NOMO-1 treated with dmso at 0.1 percent for 144 hours (cell line): Measurements from ENCODE around the gene KLC1.

Source experiments
- DNase-seq: peaks from one replicate; lab custom pipeline; 2025; ENCODE audit not compliant: unreplicated experiment; lab: John Stamatoyannopoulos, UW

Gene KLC1

GRCh38 chr14:103716091-103716801, 87.2 kb downstream of the KLC1 start:
- no peak for DNase-seq

DNA sequence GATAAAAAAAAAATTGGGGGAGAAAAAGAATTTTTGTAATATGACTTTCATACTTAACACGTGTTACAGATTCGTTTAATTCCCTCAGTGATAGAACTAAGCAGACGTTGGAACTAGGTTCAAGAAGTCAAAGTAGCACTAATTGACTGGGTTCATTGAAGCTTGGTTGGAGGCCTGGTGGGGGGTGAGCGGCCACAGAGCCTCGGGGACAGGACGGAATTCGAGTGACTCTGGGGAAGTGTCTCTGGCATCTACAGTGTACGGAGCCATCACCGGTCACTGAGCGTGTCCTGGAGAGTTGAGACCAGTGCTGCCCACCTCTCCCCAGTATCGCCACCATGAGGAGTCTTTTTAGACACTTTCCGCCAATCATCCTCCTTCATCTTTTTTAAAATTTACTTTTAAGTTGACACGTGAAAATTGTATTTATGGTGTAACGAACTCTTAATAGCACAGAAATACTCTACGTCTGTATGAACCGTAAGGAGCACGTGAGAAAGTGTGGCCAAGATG, 87.9 kb downstream of the KLC1 start:
- no peak for DNase-seq

- DNase-seq: no peak
Observed at GRCh38 chr14:103718572-103718971, 89.6 kb downstream of the KLC1 start.

DNA sequence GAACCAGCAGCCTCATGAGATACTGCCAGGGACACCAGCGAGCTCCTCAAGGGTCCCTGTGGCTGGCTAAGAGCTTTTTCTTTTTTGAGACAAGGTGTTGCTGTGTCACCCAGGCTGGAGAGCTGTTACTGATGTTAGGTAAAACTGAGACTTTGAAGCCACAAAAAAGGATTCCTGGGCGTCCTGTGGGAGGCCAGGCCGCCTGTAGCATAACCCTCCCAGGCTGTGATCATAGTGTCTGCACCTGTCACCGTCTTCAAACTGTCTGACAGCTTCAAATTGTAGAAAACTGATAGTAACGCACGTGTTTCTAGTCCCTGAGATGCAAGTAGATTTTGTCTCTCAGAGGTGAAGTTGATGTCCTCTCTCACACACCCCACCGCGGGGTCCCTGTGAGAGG, 90.7 kb downstream of the KLC1 start:
- no peak for DNase-seq

DNA sequence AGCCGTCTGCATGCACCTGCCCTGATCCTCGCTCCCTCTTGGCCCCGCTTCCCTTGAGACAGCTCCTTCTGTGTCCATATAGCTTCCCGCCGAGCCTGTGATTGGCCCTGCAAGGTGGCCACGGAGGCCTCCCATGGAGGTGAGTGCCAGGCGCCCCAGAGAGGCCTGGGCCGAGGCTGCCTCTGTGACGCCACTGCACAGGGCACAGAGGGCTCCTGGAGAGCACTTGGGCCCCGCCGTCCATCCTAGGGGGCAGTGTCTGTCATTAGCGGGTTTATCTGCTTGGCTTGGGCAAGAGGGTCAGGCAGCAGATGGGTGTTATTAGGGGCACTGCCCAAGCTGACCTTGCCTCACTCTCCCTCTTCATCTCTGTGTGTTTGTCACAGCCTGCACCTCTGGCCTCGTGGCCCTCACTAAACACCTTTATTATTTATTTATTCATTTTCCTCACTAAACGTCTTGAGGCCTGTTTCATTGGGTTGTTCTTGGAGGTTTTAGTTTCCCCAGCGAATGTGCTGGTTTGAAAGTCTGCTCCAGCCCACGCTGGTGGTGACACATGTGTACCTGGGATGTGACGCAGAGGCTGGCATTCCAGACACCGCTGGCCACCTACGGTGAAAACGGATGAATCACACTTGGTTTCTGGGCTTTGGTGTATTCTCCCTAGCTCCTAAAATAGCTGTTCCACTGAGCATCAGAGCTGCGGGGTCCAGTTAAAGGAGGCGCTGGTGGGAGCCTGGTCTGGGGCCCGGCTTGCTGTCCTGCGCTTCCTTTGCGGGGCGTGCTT, 92.5 kb downstream of the KLC1 start:
- no peak for DNase-seq

GRCh38 chr14:103723748-103724081, 94.7 kb downstream of the KLC1 start:
- DNase-seq: no peak

GRCh38 chr14:103724116-103724515, 95.1 kb downstream of the KLC1 start:
- no peak for DNase-seq

DNA sequence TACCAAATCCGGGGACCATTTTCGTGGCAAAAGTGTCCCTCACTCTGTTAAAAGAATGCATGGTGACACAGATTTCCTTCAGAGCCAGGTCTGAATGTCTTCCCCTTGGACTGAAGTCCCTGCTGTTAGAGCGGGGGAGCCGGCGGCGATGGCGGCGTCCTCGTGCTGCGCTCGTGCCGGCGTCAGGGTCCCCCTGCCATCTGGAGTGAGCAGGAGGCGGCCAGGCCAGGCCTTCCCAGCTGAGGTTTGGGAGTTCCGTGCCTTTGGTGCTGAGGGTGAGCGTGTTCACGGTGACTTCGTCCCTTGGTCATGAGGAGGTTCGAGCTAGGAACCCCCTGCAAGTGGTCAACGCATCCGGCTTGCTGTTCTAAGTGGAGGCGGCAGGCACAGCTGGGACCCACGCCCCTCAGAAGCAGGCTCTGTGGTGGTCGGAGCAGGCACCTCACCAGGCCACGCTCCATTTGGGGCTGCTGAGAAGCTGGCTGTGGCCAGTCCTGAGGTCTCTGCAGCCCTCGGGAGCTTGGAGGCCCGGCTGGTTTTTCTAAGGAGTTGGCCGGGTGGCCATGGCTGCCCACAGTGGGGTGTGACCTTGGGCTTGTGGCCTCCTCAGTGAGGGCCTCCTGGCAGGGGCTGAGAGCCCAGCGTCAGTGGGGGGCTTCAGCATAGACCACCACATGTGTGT, 96.1 kb downstream of the KLC1 start:
- DNase-seq: no peak

DNA sequence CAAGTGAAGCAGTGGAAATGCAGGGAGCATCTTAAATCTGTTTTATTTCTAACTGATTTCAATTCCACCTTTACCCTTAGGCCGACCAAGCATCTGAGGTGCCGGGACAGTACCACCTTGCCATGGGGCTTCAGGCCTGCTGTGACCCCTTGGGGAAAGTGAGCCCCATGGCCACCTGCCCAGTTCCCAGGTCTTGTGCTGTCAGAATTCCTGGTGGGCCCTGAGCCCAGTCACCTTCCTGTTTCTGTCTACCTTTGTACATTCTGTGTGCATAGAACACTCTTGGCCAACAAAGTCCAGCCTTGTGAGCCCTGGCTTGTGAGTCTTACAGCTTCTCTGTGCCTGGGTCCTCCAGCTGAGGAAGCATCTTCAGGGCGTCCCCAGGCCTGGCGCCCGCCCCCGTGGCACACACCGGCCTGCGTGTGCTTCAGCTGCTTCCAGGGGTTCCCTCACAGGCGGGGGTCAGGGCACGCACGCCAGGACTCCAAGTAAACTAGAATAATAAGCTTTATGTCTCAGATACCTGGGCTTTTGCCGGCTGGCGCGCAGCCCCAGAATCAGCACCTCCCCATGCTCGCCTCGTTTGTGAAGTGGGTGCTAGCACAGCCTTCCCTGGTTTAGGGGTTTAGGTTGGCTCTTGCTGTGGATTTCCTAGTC, 96.9 kb downstream of the KLC1 start:
- DNase-seq: no peak

DNA sequence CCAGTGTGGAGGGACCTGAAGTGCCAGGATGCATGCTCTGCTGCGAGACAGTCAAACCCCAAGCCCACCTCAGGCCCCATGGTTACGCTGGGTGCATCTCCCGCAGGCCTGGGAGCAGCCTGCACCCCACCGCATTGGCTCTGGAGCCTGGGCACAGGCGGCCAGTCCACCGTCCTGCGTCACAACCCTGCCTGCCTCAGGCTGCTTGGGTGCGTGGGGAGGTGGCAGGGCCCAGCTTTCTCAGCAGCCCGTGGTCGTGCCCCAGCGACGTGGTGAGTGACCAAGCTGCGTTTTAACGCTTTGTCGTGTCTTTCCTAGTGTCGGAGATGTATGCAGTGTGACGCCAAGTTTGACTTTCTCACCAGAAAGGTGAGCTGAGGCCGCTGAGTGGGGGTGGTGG, 97.5 kb downstream of the KLC1 start:
- DNase-seq: no peak

- DNase-seq: no peak
Observed at GRCh38 chr14:103727313-103727980, 98.4 kb downstream of the KLC1 start.

- no peak for DNase-seq
Observed at GRCh38 chr14:103728141-103728540, 99.1 kb downstream of the KLC1 start.

- DNase-seq: no peak
Observed at GRCh38 chr14:103728721-103729120, 99.7 kb downstream of the KLC1 start.

- no peak for DNase-seq
Observed at GRCh38 chr14:103729496-103730448, 100.8 kb downstream of the KLC1 start.

GRCh38 chr14:103730490-103731035, 101.6 kb downstream of the KLC1 start:
- no peak for DNase-seq

GRCh38 chr14:103731481-103731880, 102.5 kb downstream of the KLC1 start:
- no peak for DNase-seq

GRCh38 chr14:103731916-103732867, 103.2 kb downstream of the KLC1 start:
- DNase-seq: no peak

GRCh38 chr14:103732868-103733620, 104.0 kb downstream of the KLC1 start:
- no peak for DNase-seq
